Heart left ventricle (tissue), 13 donors: Measurements from ENCODE around the gene GRK5.

Experiments used
- POLR2A ChIP-seq, 2 donors: fragments of 450-650 bp; IDR thresholded peaks; one replicate each; pipeline ENCODE4 v1.6.1; 2017; ENCODE audit warnings: antibody characterized with exemption in 2 of 2, mild to moderate bottlenecking in 2 of 2, moderate library complexity in 2 of 2
- TF ChIP-seq, protein P1 (sequence below), 12 donors: fragments of 200-600 bp; sonication (generic) in 4 of 12; IDR thresholded peaks; one replicate each; pipeline versions ENCODE4 v1.5.0 to v1.8.0; 2018 to 2022; ENCODE audit warnings: antibody characterized with exemption in 12 of 12, mild to moderate bottlenecking in 5 of 12
- donor health status: ischemic (EF 13 %, LVEDD 7.1; RV severe dilation, severe dysfunction).
- donor health status: DM: no; HTN: yes; CAD: no.
- donor health status: DM: no; HTN: no; CAD: no.
- donor health status: ischemic (EF 25% LVEDD 6.9; RV normal size, moderate dysfunction).
- donor health status: ischemic (EF 25% LVEDD 5.7; RV mildly dilated, moderate dysfunction).
- donor health status: ischemic (EF 35%, LVEDD 5.7; RV mildly dilated, moderate dysfunction).
- donor health status: nonischemic (EF 11% LVEDD 7.7; RV severe dilation, severe dysfunction).
- donor health status: DM: yes; HTN: yes; CAD: no.
- donor health status: PGD.
- donor health status: ischemic (EF 29% LVEDD 5.4; RV normal size, mild dysfunction).
- donor health status: nonischemic (EF 23%, LVEDD 6.1; RV moderate dilation, normal function).

DNA sequence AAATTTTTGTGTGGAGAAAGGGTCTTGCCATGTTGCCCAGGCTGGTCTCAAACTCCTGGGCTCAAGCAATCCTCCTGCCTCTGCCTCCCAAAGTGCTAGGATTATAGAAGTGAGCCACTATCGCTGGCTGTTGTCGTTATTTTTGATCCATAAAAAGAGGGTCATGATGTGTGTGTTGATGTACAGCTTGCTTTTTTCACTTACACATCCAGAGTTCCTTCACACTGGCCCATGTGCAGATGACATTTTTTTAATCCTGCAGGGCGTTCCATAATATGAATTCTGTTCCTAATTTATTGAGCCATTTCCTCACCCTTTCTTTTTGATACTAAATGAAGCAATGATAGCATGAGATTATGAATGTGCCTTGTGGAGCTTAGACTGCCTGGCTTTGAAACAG lies 40.8 kb downstream of the GRK5 start:
- TF ChIP-seq, protein P1, sequence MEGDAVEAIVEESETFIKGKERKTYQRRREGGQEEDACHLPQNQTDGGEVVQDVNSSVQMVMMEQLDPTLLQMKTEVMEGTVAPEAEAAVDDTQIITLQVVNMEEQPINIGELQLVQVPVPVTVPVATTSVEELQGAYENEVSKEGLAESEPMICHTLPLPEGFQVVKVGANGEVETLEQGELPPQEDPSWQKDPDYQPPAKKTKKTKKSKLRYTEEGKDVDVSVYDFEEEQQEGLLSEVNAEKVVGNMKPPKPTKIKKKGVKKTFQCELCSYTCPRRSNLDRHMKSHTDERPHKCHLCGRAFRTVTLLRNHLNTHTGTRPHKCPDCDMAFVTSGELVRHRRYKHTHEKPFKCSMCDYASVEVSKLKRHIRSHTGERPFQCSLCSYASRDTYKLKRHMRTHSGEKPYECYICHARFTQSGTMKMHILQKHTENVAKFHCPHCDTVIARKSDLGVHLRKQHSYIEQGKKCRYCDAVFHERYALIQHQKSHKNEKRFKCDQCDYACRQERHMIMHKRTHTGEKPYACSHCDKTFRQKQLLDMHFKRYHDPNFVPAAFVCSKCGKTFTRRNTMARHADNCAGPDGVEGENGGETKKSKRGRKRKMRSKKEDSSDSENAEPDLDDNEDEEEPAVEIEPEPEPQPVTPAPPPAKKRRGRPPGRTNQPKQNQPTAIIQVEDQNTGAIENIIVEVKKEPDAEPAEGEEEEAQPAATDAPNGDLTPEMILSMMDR (IDR thresholded peaks at IDR 0.05): no peak
- no peak for TF ChIP-seq POLR2A (IDR thresholded peaks at IDR 0.05)
